GM18502 (cell line): Measurements from ENCODE around the gene C4orf17.

Experiments
- ATAC-seq: cut with Tn5 transposase; IDR thresholded peaks from one replicate; pipeline ENCODE4 v1.9.1; 2021; ENCODE audit warnings: mild to moderate bottlenecking; ENCODE audit not compliant: unreplicated experiment, poor library complexity

C4orf17 gene

DNA sequence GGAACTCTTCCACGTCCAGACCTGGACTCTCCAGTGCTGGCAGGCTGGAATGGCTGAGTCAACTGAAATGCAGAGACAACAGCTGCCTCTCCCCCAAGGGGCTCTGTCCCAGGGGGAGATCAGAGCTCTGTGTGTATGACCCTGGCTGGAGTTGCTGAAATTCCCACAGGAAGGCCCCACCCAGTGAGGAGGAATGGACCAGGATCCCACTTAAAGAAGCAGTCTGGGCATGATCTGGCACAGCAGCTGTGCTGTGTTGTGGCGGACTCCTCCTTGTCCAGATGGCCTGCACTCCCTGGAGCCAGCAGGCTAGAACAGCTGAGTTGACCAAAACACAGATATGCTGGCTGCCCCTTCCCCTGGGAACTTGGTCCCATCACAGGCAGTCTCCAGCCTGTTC is 25.4 kb downstream of the C4orf17 start:
- ATAC-seq, result no peak

DNA sequence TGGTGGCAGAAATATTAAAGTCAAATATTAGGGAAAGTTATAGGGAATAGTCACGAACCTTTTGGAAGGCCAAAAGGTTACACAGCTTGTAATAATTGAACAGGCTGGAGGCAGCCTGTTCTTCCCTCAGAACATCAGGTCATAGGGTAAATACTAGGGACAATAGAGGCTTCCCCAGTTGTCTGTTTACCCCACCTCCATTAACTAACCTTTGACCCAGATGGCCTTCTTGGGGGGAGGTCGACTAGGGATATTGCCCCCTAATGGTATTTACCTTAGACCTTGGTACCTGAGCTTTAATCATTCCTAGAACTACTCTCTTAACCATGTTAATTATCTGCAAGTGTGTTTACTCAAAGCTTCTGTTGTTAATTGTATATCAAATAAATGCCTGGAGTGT is 26.0 kb downstream of the C4orf17 start:
- no peak for ATAC-seq

DNA sequence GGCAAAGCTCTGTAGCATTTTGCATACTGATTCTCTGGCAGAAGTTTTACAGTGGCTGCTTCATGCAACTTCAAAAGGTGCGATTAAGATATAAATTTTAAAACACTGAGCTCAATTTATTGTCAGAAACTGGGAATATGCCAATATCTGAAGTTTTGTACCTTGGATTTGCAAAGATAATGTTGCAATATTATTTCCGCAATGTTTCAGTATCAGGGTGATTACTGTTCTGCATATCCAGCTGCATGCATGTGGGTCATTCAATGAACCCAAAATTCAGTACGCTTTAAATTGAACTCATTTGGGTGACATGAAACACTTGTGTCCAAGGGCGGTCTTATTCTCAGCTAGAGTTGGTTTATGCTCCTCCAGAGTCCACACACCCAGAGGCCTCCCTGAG is 26.9 kb downstream of the C4orf17 start:
- ATAC-seq, result no peak

GRCh38 chr4:99540277-99540939 is 29.6 kb downstream of the C4orf17 start:
- no peak for ATAC-seq

DNA sequence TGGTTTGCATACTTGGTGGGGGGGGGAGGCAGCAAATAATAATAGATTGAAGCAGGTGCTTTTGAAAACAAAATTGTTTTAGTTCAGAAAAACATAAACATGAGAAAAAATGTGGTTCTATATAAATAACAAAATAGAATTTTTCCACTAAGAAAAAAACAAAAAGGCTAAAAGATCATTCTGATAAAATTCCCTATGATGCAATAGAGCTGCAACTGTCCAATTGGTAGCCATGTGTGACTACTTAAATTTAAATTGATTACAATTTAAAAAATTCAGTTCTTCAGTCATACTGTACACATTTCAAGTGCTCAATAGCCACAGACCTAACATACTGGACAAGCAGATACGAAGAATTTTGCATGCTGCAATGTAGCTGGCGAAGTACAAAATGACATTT is 42.1 kb downstream of the C4orf17 start:
- ATAC-seq, result no peak

- ATAC-seq, result peak; percentile 97
Observed at GRCh38 chr4:99563310-99564186, 52.7 kb downstream of the C4orf17 start, which contains the start of gene TRMT10A. Gene TRMT10A (minus strand): TSS chr4:99564039. CDS start chr4:99559338, 4,701 bp downstream.

DNA sequence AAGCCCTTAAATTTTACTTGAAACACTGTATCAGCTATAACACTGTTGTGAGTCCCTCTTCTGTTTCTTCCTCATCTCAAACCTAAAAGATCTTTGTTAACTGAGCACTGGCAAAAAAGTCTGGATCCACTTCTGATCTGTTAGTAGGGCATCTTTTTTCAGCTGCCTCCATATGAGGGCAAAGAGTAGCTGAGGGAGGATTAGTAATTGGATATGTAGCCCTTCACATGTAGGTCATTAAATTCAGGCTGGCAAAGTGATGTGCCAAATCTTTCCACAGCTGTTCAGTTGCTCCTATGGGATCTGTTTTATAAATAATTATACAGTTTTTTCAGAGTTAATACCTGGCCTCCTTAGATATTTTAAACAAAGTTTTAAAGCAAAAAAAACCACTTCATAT is 54.1 kb downstream of the C4orf17 start:
- ATAC-seq, result no peak

DNA sequence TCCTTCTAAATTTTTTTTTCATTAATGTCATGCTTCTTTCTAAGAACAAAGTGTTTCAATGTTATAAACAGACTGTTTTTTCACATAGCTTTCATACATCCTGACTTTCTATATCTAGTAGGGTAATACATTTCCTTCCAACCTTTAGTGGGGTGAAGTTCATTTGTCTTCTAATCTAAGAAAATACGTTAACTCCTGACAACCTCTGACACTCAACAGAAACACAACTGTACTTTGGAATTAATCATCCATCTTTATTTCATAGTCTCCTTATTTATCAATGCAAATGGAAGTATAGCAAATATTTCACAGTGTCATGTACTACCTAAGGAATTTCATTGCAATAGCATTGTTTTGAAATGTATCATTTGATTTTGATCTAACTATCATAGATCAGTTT is 61.1 kb downstream of the C4orf17 start:
- ATAC-seq, result no peak

- ATAC-seq, result no peak
Observed at GRCh38 chr4:99572527-99573240, 61.9 kb downstream of the C4orf17 start.

GRCh38 chr4:99573735-99574368 is 63.0 kb downstream of the C4orf17 start:
- no peak for ATAC-seq

- ATAC-seq, result peak; percentile 88
Observed at GRCh38 chr4:99574530-99575324, 63.9 kb downstream of the C4orf17 start, which contains the start of gene MTTP. Gene MTTP (plus strand): TSS chr4:99574824. CDS start chr4:99574910, 86 bp downstream.

- no peak for ATAC-seq
Observed at GRCh38 chr4:99578714-99579113, 67.9 kb downstream of the C4orf17 start.

GRCh38 chr4:99585516-99585915 is 74.7 kb downstream of the C4orf17 start:
- no peak for ATAC-seq

DNA sequence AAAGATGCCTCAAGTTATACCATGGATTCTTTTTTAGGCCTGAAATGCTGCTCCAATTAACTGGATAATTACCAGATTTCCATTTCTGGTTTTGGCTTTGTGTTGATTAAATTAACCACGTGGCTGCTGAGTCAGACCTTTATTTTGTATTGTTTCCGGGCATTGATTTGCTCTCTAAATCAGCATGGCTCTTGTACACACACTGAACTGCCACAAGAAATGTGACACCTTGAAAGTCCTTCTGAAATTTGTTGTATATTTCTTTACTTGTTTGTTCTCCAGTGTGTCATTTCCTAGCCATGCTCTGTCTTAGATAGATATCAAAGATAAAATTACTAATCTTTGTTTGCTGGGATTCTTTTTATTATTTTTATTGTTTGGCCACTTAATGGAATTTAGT is 75.5 kb downstream of the C4orf17 start:
- no peak for ATAC-seq

- ATAC-seq, result no peak
Observed at GRCh38 chr4:99586797-99587196, 76.0 kb downstream of the C4orf17 start.

DNA sequence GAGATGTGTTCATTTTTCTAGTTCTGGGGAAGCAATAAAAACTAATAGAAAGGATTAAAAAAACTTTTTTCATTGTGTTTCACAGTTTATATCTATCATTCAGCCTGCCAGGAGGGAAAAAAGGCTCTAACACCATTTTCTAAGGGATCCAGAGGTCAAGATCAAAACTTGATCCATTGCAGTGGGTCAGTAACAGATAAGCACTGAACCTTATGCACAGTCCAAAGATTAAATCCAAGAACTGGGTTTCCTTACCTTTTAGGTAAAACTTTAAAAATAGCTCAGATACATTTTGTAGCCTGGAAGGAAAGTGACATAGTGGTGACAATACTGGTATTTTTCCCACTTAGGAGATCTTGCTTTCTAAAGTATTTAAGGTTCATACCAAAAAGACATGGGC is 76.5 kb downstream of the C4orf17 start:
- ATAC-seq, result no peak

DNA sequence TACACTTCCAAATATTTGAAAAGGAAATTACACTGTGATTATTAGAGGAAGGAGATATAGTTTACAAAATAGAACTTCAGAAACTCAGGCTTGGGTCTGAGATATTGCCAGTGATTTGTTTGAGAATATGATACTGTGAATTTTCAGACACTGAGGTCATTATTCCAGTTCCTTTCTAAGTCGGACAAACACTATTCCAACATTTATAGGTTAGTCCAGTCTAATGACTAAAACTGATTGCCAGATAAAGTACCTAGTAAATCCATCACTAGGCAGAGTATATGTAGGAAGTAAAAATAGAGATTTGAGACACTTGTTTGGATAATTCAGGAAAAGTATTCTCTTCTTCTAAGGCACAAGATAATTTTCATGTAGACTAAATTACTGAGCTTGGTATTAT is 77.0 kb downstream of the C4orf17 start:
- no peak for ATAC-seq

DNA sequence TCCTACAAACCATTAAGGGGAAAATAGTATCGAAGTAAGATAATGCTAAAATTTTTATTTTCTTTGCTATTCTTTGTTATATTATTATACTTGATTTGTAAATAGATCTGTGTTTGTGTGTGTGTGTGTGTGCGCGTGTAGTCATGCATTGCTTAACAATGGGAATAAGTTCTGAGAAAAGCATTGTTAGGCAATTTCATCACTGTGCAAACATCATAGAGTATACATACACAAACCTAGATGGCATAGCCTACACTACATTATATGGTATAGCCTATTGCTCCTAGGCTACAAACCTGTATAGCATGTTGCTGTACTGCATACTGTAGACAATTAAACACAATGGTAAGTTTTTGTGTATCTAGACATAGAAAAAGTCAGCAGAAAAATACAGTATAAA is 80.9 kb downstream of the C4orf17 start:
- no peak for ATAC-seq
